HG03159 (cell line): ENCODE measurements around the gene KCNMB2.

Source experiments
- ATAC-seq: cut with Tn5 transposase; IDR thresholded peaks from one replicate; pipeline ENCODE4 v1.9.1; 2021; ENCODE audit warnings: mild to moderate bottlenecking, moderate library complexity; ENCODE audit not compliant: unreplicated experiment

Gene KCNMB2

GRCh38 chr3:178634975-178635374, 98.7 kb downstream of the KCNMB2 start:
- ATAC-seq: no peak

- no peak for ATAC-seq
Observed at GRCh38 chr3:178637802-178638201, 101.6 kb downstream of the KCNMB2 start.

GRCh38 chr3:178645503-178645902, 109.3 kb downstream of the KCNMB2 start:
- ATAC-seq: no peak

- ATAC-seq: no peak
Observed at GRCh38 chr3:178646186-178646862, 110.1 kb downstream of the KCNMB2 start.

GRCh38 chr3:178655488-178655887, 119.3 kb downstream of the KCNMB2 start:
- ATAC-seq: no peak

- no peak for ATAC-seq
Observed at GRCh38 chr3:178658694-178659325, 122.6 kb downstream of the KCNMB2 start.

GRCh38 chr3:178663201-178663934, 127.1 kb downstream of the KCNMB2 start:
- peak; percentile 51 for ATAC-seq

GRCh38 chr3:178665747-178666146, 129.5 kb downstream of the KCNMB2 start:
- no peak for ATAC-seq

GRCh38 chr3:178669022-178669601, 132.9 kb downstream of the KCNMB2 start:
- no peak for ATAC-seq

- ATAC-seq: no peak
Observed at GRCh38 chr3:178669758-178670157, 133.5 kb downstream of the KCNMB2 start.

GRCh38 chr3:178671377-178671776, 135.1 kb downstream of the KCNMB2 start:
- peak; percentile 38 for ATAC-seq

GRCh38 chr3:178671791-178672190, 135.6 kb downstream of the KCNMB2 start:
- ATAC-seq: peak; percentile 78

GRCh38 chr3:178672275-178672674, 136.0 kb downstream of the KCNMB2 start:
- ATAC-seq: no peak

- ATAC-seq: no peak
Observed at GRCh38 chr3:178673529-178673928, 137.3 kb downstream of the KCNMB2 start.

- ATAC-seq: no peak
Observed at GRCh38 chr3:178676077-178676476, 139.8 kb downstream of the KCNMB2 start.

- peak; percentile 77 for ATAC-seq
Observed at GRCh38 chr3:178676942-178677790, 140.9 kb downstream of the KCNMB2 start.

GRCh38 chr3:178677961-178678360, 141.7 kb downstream of the KCNMB2 start:
- ATAC-seq: no peak

- no peak for ATAC-seq
Observed at GRCh38 chr3:178680037-178680436, 143.8 kb downstream of the KCNMB2 start.

- no peak for ATAC-seq
Observed at GRCh38 chr3:178680489-178680888, 144.3 kb downstream of the KCNMB2 start.

- peak; percentile 66 for ATAC-seq
Observed at GRCh38 chr3:178684881-178685590, 148.8 kb downstream of the KCNMB2 start.
